NB4 (cell line): ENCODE data around the gene STAT5B.
"Not testable (repeated sequence)": the region's sequence is repeated elsewhere in the genome, so short reads cannot be mapped to it uniquely, and the experiment has no call there.

Experiments used
- DNase-seq: peaks from one replicate; pipeline ENCODE4 v3.0.0; 2010; ENCODE audit warnings: low read depth
- H3K4me3 ChIP-seq: one replicate; pipeline ENCODE4 v1.5.1; 2011; ENCODE audit warnings: mild to moderate bottlenecking, low read depth, low read length, moderate library complexity
- CTCF ChIP-seq: IDR thresholded peaks from one replicate; pipeline ENCODE4 v1.5.1; 2012; ENCODE audit warnings: low read depth, low read length
- MYC ChIP-seq: IDR thresholded peaks from 2 replicates; pipeline ENCODE4 v1.6.1; 2011; ENCODE audit warnings: low read depth, low read length
- POLR2A ChIP-seq: IDR thresholded peaks from 2 replicates; pipeline ENCODE4 v1.6.1; 2011; ENCODE audit warnings: mild to moderate bottlenecking; ENCODE audit not compliant: insufficient read length; ENCODE audit errors: extremely low read depth
- TF ChIP-seq, protein P1 (sequence below): IDR thresholded peaks from 2 replicates; pipeline ENCODE4 v1.6.1; 2011; ENCODE audit warnings: low read depth, low read length

Gene STAT5B

GRCh38 chr17:42225646-42226045, 50.5 kb downstream of the STAT5B start:
- TF ChIP-seq, protein P1, sequence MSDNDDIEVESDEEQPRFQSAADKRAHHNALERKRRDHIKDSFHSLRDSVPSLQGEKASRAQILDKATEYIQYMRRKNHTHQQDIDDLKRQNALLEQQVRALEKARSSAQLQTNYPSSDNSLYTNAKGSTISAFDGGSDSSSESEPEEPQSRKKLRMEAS = no peak
- H3K4me3 ChIP-seq = no peak overlapping the region
- DNase-seq = no peak

GRCh38 chr17:42224651-42225050, 51.5 kb downstream of the STAT5B start:
- TF ChIP-seq CTCF (no peak), POLR2A (no peak), MYC (no peak)
- TF ChIP-seq, protein P1 = no peak
- DNase-seq = no peak
- no peak overlapping the region for H3K4me3 ChIP-seq

GRCh38 chr17:42221886-42222745, 54.1 kb downstream of the STAT5B start:
- TF ChIP-seq, protein P1 = no peak
- TF ChIP-seq MYC (no peak), CTCF (peak; percentile 79), POLR2A (no peak)
- DNase-seq = peak; percentile 78
- no peak overlapping the region for H3K4me3 ChIP-seq

- DNase-seq, H3K4me3 ChIP-seq: not testable (repeated sequence)
Measured at GRCh38 chr17:42219280-42219679, 56.9 kb downstream of the STAT5B start.

DNA sequence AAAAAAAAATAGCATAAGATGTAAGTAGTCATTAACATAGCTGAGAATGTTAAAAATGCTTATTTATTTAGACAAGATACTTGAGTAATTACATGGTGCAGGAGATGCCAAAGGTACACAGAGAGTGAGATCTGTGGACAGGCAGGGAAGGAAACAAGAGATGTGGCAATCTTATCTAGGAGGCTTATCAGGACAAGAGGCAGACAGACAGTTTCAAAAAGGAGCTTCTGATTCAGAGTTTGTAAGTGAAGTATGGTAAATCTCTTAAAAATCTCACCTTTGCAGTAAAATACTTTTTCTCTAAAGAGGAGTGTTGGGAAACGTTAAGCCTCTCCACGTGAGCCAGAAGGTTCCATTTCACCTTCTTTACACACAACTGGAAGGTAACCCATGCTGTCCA, 62.0 kb downstream of the STAT5B start:
- H3K4me3 ChIP-seq = no peak overlapping the region
- DNase-seq = no peak
- TF ChIP-seq MYC (no peak), CTCF (no peak), POLR2A (no peak)
- TF ChIP-seq, protein P1 = no peak

DNA sequence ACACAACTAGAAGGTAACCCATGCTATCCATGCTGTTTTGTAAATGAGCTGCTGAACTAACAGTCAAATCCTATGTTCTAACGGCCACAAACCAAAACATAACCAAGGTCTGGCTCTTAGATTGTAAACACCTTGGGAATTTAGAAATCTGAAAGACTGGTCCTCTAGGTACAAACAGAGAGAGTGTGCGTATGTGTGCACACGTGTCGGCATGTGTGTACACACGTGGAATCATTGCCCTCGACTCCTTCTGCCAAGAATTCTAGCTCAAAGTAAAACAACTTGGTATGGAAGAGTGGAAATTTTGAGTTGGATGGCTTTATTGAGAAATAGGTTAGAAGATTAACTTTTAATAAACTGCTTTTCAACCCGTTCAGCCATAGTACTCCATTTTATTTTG, 63.8 kb downstream of the STAT5B start:
- H3K4me3 ChIP-seq = no peak overlapping the region
- TF ChIP-seq POLR2A (no peak), MYC (no peak), CTCF (no peak)
- TF ChIP-seq, protein P1 = no peak
- no peak for DNase-seq

DNA sequence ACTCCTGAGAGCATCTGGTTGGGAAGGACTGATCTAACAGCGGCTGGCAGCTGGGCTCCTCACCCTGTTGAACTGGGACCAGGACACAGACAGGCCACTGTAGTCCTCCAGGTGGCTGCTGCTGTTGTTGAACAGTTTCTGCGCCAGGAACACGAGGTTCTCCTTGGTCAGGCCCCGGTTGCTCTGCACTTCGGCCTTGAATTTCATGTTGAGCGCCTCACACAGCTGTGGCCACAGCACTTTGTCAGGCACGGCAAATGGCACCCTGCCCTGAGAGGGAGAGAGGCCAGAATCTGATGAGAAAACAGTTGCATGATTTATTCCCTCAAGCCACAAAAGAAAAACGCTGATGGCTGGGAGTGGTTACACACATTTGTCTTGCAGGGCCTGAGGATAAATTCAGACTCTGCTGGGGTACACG, 64.3 kb downstream of the STAT5B start:
- H3K4me3 ChIP-seq, DNase-seq: not testable (repeated sequence)
